DMS79 (cell line): ENCODE measurements around the gene NEURL1B.
A peak's percentile ranks its signal among the peaks of the same experiment; 100 is the strongest.
"Not testable (repeated sequence)": the region's sequence is repeated elsewhere in the genome, so short reads cannot be mapped to it uniquely, and the experiment has no call there.

Experiments
- DNase-seq: peaks from one replicate; lab custom pipeline; 2025; lab: John Stamatoyannopoulos, UW

NEURL1B gene

GRCh38 chr5:172696171-172696849 lies 55.2 kb downstream of the NEURL1B start:
- DNase-seq, result no peak

- DNase-seq, result peak; percentile 29
These were observed 56.4 kb downstream of the NEURL1B start for GRCh38 chr5:172697123-172698121.

- no peak for DNase-seq
These were observed 58.4 kb downstream of the NEURL1B start for GRCh38 chr5:172699423-172699822.

- no peak for DNase-seq
These were observed 58.9 kb downstream of the NEURL1B start for GRCh38 chr5:172699999-172700364.

- no peak for DNase-seq
These were observed 59.6 kb downstream of the NEURL1B start for GRCh38 chr5:172700365-172701290.

GRCh38 chr5:172701291-172701656 lies 60.2 kb downstream of the NEURL1B start:
- no peak for DNase-seq

GRCh38 chr5:172703952-172704351 lies 62.9 kb downstream of the NEURL1B start:
- DNase-seq, result no peak

- no peak for DNase-seq
These were observed 64.6 kb downstream of the NEURL1B start for GRCh38 chr5:172705576-172706084.

GRCh38 chr5:172706796-172707195 lies 65.7 kb downstream of the NEURL1B start:
- no peak for DNase-seq

GRCh38 chr5:172707285-172708182 lies 66.5 kb downstream of the NEURL1B start:
- no peak for DNase-seq

GRCh38 chr5:172708183-172708505 lies 67.1 kb downstream of the NEURL1B start:
- no peak for DNase-seq

GRCh38 chr5:172710676-172711075 lies 69.6 kb downstream of the NEURL1B start:
- DNase-seq, result no peak

- DNase-seq, result not testable (repeated sequence)
These were observed 70.3 kb downstream of the NEURL1B start for GRCh38 chr5:172711321-172711861.

GRCh38 chr5:172712610-172713009 lies 71.5 kb downstream of the NEURL1B start:
- no peak for DNase-seq

GRCh38 chr5:172713113-172713808 lies 72.2 kb downstream of the NEURL1B start:
- DNase-seq, result no peak

GRCh38 chr5:172713809-172714490 lies 72.9 kb downstream of the NEURL1B start:
- no peak for DNase-seq

GRCh38 chr5:172714491-172715420 lies 73.7 kb downstream of the NEURL1B start:
- DNase-seq, result no peak

GRCh38 chr5:172715421-172715780 lies 74.3 kb downstream of the NEURL1B start:
- DNase-seq, result no peak
